Activated naive CD4-positive, alpha-beta T cell treated with anti-CD3 and anti-CD28 coated beads, Interleukin-2, amount 50 U/mL, for 24 hours (primary cell): ENCODE measurements around the gene SEC11C.
"Not testable (repeated sequence)": the region's sequence is repeated elsewhere in the genome, so short reads cannot be mapped to it uniquely, and the experiment has no call there.

Experiments used
- H3K27ac Mint-ChIP-seq: one replicate; pipeline ENCODE4 v1.8.0; 2021; ENCODE audit warnings: mild to moderate bottlenecking, mixed read lengths
- H3K27me3 Mint-ChIP-seq: one replicate; pipeline ENCODE4 v1.8.0; 2021; ENCODE audit warnings: mixed read lengths
- H3K36me3 Mint-ChIP-seq: one replicate; pipeline ENCODE4 v1.8.0; 2021; ENCODE audit warnings: mixed read lengths
- H3K4me1 Mint-ChIP-seq: one replicate; pipeline ENCODE4 v1.8.0; 2021; ENCODE audit warnings: mixed read lengths
- H3K4me3 Mint-ChIP-seq: one replicate; pipeline ENCODE4 v1.8.0; 2021; ENCODE audit warnings: mild to moderate bottlenecking, mixed read lengths
- H3K9me3 Mint-ChIP-seq: one replicate; pipeline ENCODE4 v1.8.0; 2021; ENCODE audit warnings: mixed read lengths

The SEC11C gene

DNA sequence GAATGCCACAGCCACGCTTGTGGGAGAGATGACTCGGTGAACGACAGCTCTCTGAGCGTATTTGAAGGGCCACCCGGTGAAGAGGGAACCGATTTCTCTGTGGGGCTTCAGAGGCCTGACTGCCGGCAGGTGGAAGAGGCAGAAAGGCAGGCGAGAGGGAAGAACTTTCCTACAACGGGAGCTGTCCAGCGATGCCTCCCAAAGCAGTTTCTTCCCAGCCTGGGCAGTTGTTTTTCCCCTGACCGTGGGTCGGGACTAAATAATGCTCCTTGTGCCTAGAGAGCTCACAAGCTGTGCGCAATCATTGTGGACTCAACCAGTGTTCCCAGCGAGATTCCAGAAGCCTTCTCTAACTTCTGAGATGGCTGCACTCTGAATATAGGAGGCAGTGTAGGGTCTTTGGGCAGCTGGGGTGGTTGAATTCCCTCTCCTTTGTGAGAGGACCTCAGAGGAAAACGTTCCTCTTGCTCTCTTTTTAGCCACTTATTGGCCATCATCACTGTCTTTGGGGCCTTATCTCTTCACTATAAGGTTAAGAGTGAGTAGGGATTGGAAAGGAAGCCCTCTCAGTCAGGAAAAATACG, 710 bp downstream of the SEC11C start:
- Mint-ChIP-seq H3K4me1 (peaks cover 51% of the 10 kb centered on the region), H3K4me3 (peak overlapping the region; percentile 96), H3K36me3 (no peaks in the 10 kb centered on the region), H3K27me3 (peaks cover 2% of the 10 kb centered on the region), H3K27ac (peak overlapping the region; percentile 100), H3K9me3 (no peaks in the 10 kb centered on the region)

DNA sequence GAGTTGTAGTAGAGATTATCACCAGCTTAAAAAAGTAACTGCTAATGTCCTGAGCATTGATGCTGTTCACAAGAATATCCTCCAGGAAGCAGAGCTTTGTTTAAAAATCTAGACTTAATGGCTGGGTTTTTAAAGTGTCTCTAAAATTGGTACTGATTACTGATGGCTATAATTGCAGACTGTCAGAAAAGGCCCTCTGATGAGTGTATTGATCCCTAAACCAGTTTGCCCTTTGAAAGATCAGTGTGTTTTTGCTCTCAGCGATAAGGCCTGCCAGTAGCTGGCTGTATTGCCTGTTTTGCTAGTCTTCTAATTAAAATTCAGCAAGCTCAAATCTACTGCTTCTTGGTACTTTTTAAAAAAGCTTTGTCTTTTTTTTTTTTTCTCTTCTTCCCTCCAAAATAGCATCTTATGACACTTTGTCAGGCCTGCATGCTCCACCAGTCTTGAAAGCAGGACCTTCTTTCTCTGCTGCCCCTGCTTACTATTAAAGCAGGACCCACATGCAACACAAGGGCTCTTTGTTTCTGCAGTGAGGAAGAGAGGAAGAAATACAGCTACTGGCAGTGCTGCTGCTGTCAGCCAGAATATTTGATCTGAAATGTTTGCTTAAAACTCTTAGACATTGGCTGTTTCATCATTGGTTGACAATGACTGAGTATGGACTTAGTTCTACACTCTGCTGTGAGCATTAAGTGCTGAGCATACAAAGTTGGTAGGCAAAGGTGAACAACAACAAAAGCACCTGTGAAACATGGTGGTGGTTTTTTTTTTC, 1.8 kb downstream of the SEC11C start:
- peak overlapping the region; percentile 96 for H3K4me3 Mint-ChIP-seq
- H3K9me3 Mint-ChIP-seq = no peaks in the 10 kb centered on the region
- no peaks in the 10 kb centered on the region for H3K36me3 Mint-ChIP-seq
- no peaks in the 10 kb centered on the region for H3K27me3 Mint-ChIP-seq
- H3K27ac Mint-ChIP-seq = no peak overlapping the region
- peaks cover 60% of the 10 kb centered on the region for H3K4me1 Mint-ChIP-seq

DNA sequence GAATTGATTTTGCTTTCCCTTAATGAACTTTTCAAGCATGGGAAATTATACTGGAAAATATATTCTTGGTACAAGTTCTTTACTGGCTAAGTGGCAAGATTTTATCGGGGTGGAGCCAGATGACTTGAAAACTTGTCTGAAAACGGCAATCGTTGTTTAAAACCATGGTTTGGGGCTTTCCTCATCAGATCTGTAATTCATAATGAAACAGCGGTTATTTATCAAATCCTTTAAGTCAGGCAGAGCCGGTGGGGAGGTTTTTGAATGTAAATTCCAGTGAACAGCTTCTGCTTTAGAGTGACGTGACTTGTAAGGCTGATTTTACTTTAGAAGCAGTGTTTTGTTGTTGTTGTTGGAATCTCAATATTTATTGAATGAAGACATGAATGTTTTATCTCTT, 2.6 kb downstream of the SEC11C start:
- Mint-ChIP-seq H3K4me3 (peak overlapping the region; percentile 73), H3K9me3 (no peaks in the 10 kb centered on the region), H3K27ac (no peak overlapping the region), H3K4me1 (peaks cover 68% of the 10 kb centered on the region), H3K27me3 (no peaks in the 10 kb centered on the region), H3K36me3 (no peaks in the 10 kb centered on the region)

DNA sequence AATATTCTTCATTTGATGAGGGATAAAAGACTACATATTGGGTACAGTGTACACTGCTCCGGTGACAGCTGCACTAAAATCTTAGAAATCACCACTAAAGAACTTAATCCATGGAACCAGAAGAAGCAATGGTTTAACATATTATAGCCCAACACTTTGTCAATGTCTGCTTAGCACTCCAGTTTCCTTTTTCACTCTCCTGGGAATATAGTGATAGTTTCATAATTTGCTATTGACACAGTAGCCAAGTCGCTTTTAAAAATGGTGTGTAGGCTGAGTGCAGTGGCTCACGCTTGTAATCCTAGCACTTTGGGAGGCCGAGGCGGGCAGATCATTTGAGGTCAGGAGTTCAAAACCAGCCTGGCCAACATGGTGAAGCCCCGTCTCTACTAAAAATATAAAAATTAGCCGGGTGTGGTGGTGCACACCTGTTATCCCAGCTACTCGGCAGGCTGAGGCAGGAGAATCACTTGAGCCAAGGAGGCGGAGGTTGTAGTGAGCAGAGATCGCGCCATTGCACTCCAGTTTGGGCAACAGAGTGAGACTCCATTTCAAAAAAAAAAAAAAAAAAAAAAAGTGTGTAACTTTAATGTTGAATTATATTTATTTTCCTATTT, 3.2 kb downstream of the SEC11C start:
- peaks cover 75% of the 10 kb centered on the region for H3K4me1 Mint-ChIP-seq
- H3K4me3 Mint-ChIP-seq, H3K27ac Mint-ChIP-seq, H3K9me3 Mint-ChIP-seq, H3K36me3 Mint-ChIP-seq, H3K27me3 Mint-ChIP-seq: not testable (repeated sequence)

DNA sequence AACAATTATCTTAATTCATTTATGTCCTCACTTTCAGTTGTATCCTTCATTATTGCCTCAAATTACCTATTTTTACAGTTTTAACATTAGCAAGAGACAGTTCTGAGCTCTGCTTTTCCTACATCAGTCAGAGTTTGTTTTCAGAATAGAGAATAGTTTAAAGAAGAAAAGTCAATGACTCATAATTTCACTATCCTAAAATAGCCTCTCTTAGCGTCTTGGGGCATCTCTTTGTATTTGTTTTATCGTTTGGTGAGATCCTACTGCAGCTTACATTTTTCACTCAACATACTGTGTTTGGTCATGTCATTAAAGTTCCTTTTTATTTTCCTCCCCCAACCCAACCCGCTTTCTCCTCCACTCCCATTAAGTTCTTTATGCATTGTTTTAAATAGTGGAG, 3.8 kb downstream of the SEC11C start:
- Mint-ChIP-seq H3K27ac (peak overlapping the region; percentile 53), H3K4me1 (peaks cover 78% of the 10 kb centered on the region), H3K36me3 (no peaks in the 10 kb centered on the region), H3K27me3 (no peaks in the 10 kb centered on the region), H3K4me3 (peak overlapping the region; percentile 43), H3K9me3 (no peaks in the 10 kb centered on the region)

DNA sequence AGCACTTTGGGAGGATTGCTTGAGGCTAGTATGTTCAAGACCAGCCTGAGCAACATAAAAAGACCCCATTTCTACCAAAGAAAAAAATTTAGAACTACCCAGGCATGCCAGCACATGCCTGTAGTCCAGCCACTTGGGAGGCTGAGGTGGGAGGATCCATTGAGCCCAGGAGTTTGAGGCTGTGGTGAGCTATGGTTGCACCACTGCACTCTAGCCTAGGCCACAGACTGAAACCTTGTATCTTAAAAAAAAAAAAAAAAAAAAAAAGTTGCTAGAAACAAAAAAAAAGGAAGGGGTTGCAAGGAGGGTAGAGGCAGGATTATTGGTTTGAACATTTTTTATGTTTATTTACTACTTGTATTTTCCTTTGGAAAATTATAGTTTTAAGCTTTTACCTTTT, 4.8 kb downstream of the SEC11C start:
- Mint-ChIP-seq H3K4me1 (peaks cover 82% of the 10 kb centered on the region), H3K4me3 (no peak overlapping the region), H3K27me3 (no peaks in the 10 kb centered on the region), H3K36me3 (no peaks in the 10 kb centered on the region), H3K9me3 (no peaks in the 10 kb centered on the region), H3K27ac (no peak overlapping the region)

DNA sequence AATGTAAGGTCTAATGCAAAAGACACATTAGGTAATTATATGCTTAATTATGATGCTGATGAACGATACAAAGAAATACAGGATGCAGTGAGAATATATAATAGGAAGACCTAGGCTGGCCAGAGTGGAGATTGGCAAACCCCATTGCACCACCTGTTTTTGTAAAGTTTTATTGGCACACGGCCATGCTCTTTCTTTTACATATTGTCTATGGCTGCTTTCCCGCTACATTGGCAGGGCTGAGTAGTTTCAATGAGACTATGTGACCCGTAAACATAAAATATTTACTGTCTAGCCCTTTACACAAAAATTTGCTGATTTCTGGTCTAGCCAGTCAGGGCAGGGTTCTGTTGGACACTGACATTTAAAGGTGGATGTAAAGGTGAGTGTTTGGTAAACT, 5.4 kb downstream of the SEC11C start:
- no peak overlapping the region for H3K27ac Mint-ChIP-seq
- H3K36me3 Mint-ChIP-seq = peaks cover under 1% of the 10 kb centered on the region
- peaks cover 85% of the 10 kb centered on the region for H3K4me1 Mint-ChIP-seq
- no peaks in the 10 kb centered on the region for H3K27me3 Mint-ChIP-seq
- no peaks in the 10 kb centered on the region for H3K9me3 Mint-ChIP-seq
- H3K4me3 Mint-ChIP-seq = no peak overlapping the region

DNA sequence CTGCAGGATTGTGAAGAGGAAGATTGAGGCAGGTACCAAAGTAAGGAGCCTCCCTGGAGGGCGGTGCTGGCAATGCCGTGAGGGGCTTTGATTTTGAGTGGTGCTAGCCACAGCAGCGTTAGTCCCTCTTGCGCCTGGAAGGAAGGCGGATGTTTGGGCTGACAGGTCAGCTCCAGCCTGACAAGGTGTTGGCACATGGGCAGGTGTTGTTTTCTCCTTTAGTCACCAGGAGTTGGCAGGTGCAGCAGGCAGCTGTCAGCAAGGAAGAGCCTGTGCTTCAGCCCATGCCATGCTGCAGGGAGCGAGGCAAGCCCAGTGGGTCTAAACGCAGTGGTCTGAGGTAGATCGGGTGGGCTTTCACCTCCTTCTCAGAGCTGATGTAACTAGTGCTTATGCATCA, 8.5 kb downstream of the SEC11C start:
- Mint-ChIP-seq H3K4me3 (no peak overlapping the region), H3K36me3 (peaks cover 10% of the 10 kb centered on the region), H3K4me1 (peaks cover 66% of the 10 kb centered on the region), H3K27ac (no peak overlapping the region), H3K27me3 (no peaks in the 10 kb centered on the region), H3K9me3 (no peaks in the 10 kb centered on the region)

- peaks cover 59% of the 10 kb centered on the region for H3K4me1 Mint-ChIP-seq
- H3K27me3 Mint-ChIP-seq = no peaks in the 10 kb centered on the region
- H3K4me3 Mint-ChIP-seq = no peak overlapping the region
- no peaks in the 10 kb centered on the region for H3K9me3 Mint-ChIP-seq
- H3K27ac Mint-ChIP-seq = no peak overlapping the region
- H3K36me3 Mint-ChIP-seq = peaks cover 13% of the 10 kb centered on the region
Measured at GRCh38 chr18:59149007-59149406, 9.3 kb downstream of the SEC11C start.

GRCh38 chr18:59149416-59149815, 9.7 kb downstream of the SEC11C start:
- H3K4me1 Mint-ChIP-seq = peaks cover 56% of the 10 kb centered on the region
- no peak overlapping the region for H3K27ac Mint-ChIP-seq
- no peaks in the 10 kb centered on the region for H3K9me3 Mint-ChIP-seq
- peaks cover 13% of the 10 kb centered on the region for H3K36me3 Mint-ChIP-seq
- H3K4me3 Mint-ChIP-seq = no peak overlapping the region
- no peaks in the 10 kb centered on the region for H3K27me3 Mint-ChIP-seq

DNA sequence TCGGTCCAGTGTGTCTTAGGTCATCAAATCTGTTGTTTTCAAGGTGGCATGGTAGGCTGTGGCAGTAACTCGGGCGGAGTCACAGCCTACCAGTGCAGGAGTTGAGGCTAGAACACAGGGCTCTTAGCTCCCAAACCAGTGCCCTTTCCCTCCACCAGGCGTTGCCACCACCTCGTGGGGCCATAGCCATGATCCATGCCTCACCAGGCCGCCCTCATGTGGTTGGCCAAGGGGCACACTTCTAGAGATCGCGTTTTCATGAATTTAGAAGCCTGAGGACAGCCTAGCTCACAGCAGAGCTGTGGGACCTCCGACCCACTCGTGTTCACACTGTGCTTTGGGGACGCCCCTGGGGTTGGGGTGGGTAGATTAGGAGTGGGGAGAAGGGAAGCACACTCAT, 10.6 kb downstream of the SEC11C start:
- no peaks in the 10 kb centered on the region for H3K9me3 Mint-ChIP-seq
- H3K27ac Mint-ChIP-seq = no peak overlapping the region
- no peaks in the 10 kb centered on the region for H3K27me3 Mint-ChIP-seq
- H3K4me3 Mint-ChIP-seq = no peak overlapping the region
- peaks cover 13% of the 10 kb centered on the region for H3K36me3 Mint-ChIP-seq
- peaks cover 51% of the 10 kb centered on the region for H3K4me1 Mint-ChIP-seq

DNA sequence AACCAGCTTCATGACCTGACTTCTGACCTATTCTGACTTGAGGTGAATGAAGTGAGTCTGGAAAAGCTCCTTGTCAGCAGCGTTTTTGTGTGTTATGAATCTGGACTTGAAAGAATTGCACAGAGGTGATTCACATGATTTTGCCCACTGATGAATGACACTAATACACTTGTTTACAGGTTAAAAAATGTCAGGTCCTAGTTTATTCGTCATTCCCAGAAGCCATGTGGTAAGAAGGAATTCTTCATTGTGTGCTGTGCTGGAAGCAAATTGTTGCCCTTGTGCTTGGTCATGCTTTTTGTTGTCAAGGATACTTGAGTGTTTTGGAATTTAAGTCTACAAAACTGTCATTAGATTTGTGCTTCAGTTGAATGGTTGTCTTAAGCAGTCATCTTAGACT, 15.5 kb downstream of the SEC11C start:
- H3K9me3 Mint-ChIP-seq = no peaks in the 10 kb centered on the region
- no peak overlapping the region for H3K27ac Mint-ChIP-seq
- H3K36me3 Mint-ChIP-seq = peaks cover 22% of the 10 kb centered on the region
- no peaks in the 10 kb centered on the region for H3K27me3 Mint-ChIP-seq
- H3K4me1 Mint-ChIP-seq = peaks cover 10% of the 10 kb centered on the region
- H3K4me3 Mint-ChIP-seq = no peak overlapping the region

GRCh38 chr18:59156316-59156715, 16.6 kb downstream of the SEC11C start:
- Mint-ChIP-seq H3K4me3 (no peak overlapping the region), H3K27ac (no peak overlapping the region), H3K36me3 (peaks cover 21% of the 10 kb centered on the region), H3K4me1 (no peaks in the 10 kb centered on the region), H3K27me3 (no peaks in the 10 kb centered on the region), H3K9me3 (no peaks in the 10 kb centered on the region)

GRCh38 chr18:59159265-59159664, 19.6 kb downstream of the SEC11C start:
- H3K9me3 Mint-ChIP-seq = no peaks in the 10 kb centered on the region
- H3K27me3 Mint-ChIP-seq = no peaks in the 10 kb centered on the region
- no peak overlapping the region for H3K27ac Mint-ChIP-seq
- H3K4me3 Mint-ChIP-seq = no peak overlapping the region
- H3K4me1 Mint-ChIP-seq = no peaks in the 10 kb centered on the region
- peaks cover 10% of the 10 kb centered on the region for H3K36me3 Mint-ChIP-seq

DNA sequence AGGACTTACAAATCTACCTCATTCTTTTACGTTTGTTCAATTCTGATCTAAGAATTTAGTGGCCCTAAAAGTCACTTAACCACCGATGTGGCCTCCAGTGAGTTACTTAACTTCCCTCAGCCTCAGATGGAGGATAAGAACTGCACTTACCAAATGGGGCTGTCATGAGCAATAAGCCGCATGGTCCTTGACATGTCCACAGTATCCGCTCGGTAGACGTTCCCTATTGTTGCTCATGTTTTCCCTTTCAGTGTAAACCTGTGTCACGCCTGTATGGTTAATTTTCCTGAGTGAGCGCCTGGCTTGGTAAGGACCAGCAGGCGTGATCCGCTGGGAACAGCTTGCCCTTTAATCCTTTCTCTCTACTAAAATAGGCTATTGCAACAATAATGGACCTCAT, 20.3 kb downstream of the SEC11C start:
- Mint-ChIP-seq H3K4me3 (no peak overlapping the region), H3K27me3 (no peaks in the 10 kb centered on the region), H3K4me1 (no peaks in the 10 kb centered on the region), H3K9me3 (no peaks in the 10 kb centered on the region), H3K27ac (no peak overlapping the region), H3K36me3 (peaks cover 10% of the 10 kb centered on the region)

DNA sequence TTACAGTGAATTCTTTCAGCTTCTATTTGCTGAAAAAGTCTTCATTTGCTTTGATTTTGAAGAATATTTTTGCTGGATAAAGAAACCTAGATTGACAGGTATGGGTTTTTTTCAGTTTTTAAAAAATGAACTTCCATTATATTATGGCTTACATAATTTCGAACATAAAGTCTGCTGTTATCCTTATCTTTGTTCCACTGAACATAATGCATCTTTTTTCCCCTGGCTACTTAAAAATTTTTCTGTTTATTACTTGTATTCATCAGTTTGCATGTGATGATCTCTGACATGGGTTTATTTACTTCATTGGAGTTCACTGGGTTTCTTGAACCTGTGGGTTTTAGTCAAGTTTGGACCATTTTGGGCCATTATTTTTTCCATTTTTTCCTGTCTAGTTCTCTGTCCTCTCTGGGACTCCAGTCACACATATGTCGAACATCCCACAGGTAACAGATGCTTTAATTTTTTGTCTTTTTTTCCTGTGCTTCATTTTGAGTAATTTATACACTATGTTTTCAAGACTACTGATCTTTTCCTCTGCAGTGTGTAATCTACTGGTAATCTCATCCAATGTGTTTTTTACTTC, 33.1 kb downstream of the SEC11C start:
- H3K27me3 Mint-ChIP-seq = peaks cover 4% of the 10 kb centered on the region
- H3K4me1 Mint-ChIP-seq = no peaks in the 10 kb centered on the region
- peaks cover 2% of the 10 kb centered on the region for H3K36me3 Mint-ChIP-seq
- no peak overlapping the region for H3K27ac Mint-ChIP-seq
- H3K9me3 Mint-ChIP-seq = peaks cover 20% of the 10 kb centered on the region
- H3K4me3 Mint-ChIP-seq = no peak overlapping the region
